Activated CD4-positive, CD25-positive, alpha-beta regulatory T cell (primary cell): ENCODE data around the gene CYP4Z1.
"Not testable (repeated sequence)": the region's sequence is repeated elsewhere in the genome, so short reads cannot be mapped to it uniquely, and the experiment has no call there.

Experiments used
- DNase-seq, 4 experiments: peaks; one replicate each; lab custom pipeline; 2025; lab: John Stamatoyannopoulos, UW

Gene CYP4Z1, protein sequence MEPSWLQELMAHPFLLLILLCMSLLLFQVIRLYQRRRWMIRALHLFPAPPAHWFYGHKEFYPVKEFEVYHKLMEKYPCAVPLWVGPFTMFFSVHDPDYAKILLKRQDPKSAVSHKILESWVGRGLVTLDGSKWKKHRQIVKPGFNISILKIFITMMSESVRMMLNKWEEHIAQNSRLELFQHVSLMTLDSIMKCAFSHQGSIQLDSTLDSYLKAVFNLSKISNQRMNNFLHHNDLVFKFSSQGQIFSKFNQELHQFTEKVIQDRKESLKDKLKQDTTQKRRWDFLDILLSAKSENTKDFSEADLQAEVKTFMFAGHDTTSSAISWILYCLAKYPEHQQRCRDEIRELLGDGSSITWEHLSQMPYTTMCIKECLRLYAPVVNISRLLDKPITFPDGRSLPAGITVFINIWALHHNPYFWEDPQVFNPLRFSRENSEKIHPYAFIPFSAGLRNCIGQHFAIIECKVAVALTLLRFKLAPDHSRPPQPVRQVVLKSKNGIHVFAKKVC

DNA sequence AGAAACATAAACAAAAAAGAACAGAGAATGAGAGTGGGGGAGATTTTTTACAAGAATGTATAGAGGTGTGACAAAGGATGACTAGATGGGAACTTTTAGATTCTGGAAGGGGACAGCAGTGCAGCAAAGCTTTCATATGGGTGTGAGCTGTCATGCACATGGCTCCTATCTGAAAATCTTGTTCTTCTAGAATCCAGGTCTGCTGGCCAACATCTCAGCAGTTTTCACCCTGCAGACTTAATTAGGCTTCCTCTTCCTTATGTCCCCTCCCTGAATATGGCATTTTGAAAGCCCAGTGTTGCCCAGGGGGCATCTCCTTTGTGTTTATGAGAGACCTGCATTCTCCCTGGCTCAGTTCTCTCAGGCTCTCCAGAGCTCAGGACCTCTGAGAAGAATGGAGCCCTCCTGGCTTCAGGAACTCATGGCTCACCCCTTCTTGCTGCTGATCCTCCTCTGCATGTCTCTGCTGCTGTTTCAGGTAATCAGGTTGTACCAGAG is at the start of gene CYP4Z1:
Gene CYP4Z1, plus strand, starts transcription at position 135 of the 498 bp plus-strand sequence. Its CDS starts 260 bp downstream, at position 395.
- DNase-seq = no peak

- DNase-seq = no peak
Measured at GRCh38 chr1:47021070-47021469, 46.0 kb upstream of the CYP4Z1 start.

- no peak for DNase-seq
Measured at GRCh38 chr1:47023268-47024140, 43.5 kb upstream of the CYP4Z1 start, which contains the start of gene CYP4X1. TSS of gene CYP4X1 (plus strand) at chr1:47023669. CDS start at chr1:47023818, 149 bp downstream.

- DNase-seq = no peak
Measured at GRCh38 chr1:47024141-47024801, 42.8 kb upstream of the CYP4Z1 start.

GRCh38 chr1:47030170-47030805 is 36.7 kb upstream of the CYP4Z1 start:
- DNase-seq = no peak

GRCh38 chr1:47031059-47031458 is 36.0 kb upstream of the CYP4Z1 start:
- DNase-seq = no peak

- no peak for DNase-seq
Measured at GRCh38 chr1:47031585-47031984, 35.4 kb upstream of the CYP4Z1 start.

GRCh38 chr1:47036764-47037163 is 30.3 kb upstream of the CYP4Z1 start:
- no peak for DNase-seq

GRCh38 chr1:47059376-47059775 is 7.7 kb upstream of the CYP4Z1 start:
- no peak for DNase-seq

DNA sequence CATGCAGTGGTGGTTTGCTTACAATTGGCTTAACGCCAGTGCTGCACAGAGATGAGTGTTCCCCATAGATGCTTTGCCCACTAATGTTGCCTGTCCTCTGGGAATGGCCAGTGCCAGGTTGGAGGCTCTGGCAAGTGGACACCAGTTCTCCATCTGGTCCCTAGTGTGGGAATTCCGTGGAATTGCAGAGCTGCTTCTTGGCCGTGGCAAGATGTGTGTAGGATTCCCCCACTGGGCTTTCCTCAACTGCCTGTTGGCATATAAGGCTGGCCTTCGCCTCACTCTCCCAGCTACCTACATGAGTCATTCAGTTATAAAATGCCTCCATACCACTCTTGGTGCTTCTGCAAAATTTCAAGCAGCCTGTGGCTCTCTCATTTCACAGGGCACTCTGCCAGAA is 2.0 kb downstream of the CYP4Z1 start:
- not testable (repeated sequence) for DNase-seq

GRCh38 chr1:47069509-47069908 is 2.5 kb downstream of the CYP4Z1 start:
- not testable (repeated sequence) for DNase-seq

DNA sequence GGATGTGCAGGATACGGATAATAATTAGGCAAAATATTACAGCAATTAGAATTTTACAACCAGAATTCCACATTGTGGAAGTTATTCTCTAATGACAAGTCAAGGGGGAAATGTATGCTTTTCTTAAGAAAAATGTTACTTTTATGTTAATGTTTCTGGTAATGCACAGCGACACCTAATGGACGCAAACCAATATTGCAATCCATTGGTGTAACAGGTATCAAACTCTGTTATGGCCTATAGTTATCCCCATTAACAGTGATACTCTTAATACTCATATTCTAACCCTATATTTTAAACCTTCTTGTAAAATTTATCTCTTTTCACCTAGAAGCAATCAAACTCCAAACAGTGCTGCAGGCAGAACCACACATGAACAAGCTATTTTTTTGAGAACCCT is 22.3 kb downstream of the CYP4Z1 start:
- not testable (repeated sequence) for DNase-seq

- DNase-seq = not testable (repeated sequence)
Measured at GRCh38 chr1:47091476-47091875, 24.4 kb downstream of the CYP4Z1 start.

DNA sequence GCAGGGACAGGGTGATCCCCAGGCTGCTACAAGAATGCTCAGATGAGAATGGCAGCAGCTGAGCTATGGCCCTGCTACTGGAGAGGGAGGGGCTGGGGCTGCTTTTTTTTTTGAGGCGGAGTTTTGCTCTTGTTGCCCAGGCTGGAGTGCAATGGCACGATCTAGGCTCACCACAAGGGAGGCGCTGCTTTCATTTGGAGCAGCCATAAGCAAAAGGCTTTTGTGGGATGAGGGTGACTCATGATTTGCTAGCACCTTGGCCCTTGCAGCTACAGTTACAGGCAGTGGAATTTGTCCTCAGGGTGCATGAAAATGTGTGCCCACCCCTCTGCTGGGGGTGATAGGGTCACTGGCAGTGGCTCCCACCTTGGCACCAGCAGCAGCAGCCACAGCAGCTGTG is 37.8 kb downstream of the CYP4Z1 start:
- no peak for DNase-seq

DNA sequence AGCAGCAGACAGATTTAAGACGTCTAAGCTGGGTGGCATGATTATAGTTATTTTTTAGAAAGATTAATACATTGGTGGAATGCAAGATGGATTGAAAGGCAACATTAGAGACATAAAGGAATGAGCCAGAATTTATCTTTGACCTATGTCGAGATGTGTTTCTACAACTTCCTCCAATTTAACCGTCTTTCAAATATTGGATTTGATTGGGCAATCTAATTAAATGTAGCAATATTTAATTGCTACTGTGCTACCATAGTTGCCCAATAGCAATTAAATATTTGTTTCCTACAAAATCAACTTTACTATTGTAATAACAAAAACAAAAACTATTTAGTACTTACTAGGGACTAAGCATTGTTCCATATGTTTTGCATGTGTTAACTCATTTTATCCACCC is 39.8 kb downstream of the CYP4Z1 start:
- no peak for DNase-seq

- not testable (repeated sequence) for DNase-seq
Measured at GRCh38 chr1:47107851-47108574, 41.0 kb downstream of the CYP4Z1 start.

- DNase-seq = not testable (repeated sequence)
Measured at GRCh38 chr1:47109482-47109881, 42.5 kb downstream of the CYP4Z1 start.

- DNase-seq = no peak
Measured at GRCh38 chr1:47113178-47113577, 46.1 kb downstream of the CYP4Z1 start.

GRCh38 chr1:47121039-47121438 is 54.0 kb downstream of the CYP4Z1 start:
- not testable (repeated sequence) for DNase-seq

DNA sequence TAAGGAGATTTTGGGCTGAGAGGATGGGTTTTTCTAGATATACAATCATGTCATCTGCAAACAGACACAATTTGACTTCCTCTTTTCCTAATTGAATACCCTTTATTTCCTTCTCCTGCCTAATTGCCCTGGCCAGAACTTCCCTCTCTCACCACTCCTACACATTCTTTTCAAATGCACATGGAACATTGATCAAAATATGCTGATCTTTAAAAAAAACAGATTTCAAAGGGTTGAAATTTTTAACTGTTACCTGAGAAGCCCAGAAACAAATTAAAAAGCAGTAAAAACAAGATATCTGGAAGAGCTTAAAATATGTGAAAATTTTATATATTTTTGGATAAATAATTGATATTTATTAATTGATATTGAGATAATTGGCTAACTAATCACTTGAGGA is 57.8 kb downstream of the CYP4Z1 start:
- not testable (repeated sequence) for DNase-seq

- DNase-seq = not testable (repeated sequence)
Measured at GRCh38 chr1:47126997-47127396, 60.0 kb downstream of the CYP4Z1 start.
